NCI-H146 (cell line): Measurements from ENCODE around the gene TPI1.
A peak's percentile ranks its signal among the peaks of the same experiment; 100 is the strongest.

ENCODE experiments used
- DNase-seq: peaks from one replicate; lab custom pipeline; 2025; lab: John Stamatoyannopoulos, UW

The TPI1 gene

DNA sequence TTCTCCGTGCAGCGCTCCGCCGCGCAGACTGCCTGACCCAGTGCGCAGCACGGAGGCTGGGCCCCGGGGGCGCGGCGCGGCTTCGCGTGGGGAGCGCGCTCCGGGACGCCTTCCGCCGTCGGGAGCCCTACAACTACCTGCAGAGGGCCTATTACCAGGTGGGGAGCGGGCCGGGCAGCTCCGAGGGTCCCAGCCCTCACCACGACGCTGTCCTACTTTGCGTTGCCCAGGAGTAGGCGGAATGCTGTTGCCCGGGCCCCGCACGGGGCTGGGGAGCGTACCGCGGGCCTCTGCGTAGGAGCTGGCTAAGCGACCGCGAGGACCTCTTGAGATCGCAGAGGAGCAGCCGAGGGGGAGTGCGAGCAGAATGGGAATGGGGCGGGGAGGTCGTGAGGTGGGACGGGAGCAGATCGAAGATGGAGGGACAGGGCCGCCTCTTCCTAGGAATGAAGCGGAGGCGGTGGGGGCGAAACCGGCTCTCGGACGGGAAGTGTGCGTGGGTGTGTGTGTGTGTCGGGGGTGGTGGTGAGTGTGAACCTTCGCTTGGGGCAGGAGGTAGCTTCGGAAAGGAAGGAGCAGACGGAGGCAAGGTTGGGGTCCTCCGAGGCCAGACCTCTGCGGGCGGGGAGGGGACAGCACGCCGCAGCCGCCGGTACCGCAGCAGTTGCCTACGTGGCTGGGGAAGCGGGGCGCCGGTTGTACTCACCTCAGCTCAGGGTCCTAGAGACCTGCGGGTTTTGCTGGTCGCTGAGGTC, 38.4 kb upstream of the TPI1 start:
- peak; percentile 78 for DNase-seq

DNA sequence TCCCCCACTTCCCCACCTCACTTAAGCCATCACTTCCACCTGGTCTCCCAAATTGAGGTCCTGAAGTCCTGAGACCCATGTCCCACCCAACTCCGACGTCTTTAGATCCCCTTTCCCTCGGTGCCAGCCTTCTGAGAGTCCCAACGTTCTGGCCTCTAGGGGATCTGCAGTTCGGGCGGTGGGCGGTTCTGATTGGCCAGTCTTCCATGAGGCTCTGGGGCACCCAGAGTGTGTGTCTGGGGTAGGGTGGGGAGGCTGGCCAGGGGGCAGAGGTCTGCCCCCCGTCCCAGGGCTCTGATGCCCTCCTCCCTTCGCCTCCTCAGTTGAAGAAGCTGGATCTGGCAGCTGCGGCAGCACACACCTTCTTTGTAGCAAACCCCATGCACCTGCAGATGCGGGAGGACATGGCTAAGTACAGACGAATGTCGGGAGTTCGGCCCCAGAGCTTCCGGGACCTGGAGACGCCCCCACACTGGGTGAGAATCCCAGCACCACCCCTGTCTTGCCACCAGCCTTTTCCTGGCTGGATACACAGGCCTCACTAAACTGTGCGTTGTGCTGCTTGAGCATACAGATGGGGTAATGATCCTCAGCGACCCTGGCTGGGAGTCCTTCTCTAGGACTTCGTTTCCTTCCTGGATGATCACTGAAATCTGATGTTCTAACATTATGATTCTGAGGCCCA, 37.7 kb upstream of the TPI1 start:
- no peak for DNase-seq

DNA sequence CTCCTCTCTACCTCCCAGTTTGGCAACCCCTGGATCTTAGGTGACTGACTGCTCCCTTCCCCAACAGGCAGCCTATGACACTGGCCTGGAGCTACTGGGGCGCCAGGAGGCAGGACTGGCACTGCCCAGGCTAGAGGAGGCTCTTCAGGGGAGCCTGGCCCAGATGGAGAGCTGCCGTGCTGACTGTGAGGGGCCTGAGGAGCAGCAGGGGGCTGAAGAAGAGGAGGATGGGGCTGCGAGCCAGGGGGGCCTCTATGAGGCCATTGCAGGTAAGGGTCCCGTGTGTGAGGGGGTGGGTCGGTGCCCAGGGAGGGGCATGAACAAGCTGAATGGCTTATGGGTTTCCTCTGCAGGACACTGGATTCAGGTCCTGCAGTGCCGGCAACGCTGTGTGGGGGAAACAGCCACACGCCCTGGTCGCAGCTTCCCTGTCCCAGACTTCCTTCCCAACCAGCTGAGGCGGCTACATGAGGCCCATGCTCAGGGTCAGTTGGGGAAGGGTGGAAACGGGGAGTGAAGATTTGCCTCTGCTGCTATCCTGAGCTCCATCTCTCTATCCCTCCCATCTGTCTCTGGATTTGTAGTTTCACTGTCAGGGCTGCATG, 36.9 kb upstream of the TPI1 start:
- no peak for DNase-seq

DNA sequence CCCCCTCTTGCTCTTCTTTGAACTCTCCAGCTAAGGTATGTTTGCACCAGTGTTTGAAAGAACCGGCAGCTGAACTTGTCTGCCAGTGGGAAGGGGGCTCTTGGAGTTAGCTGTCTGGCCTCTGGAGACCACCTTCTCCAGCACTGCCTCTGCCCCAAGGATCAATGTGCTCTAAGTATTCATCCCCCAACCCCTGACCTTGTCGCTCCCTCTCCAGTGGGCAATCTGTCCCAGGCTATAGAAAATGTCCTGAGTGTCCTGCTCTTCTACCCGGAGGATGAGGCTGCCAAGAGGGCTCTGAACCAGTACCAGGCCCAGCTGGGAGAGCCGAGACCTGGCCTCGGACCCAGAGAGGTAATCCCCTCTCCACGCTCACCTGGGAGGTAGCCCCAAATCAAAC, 36.3 kb upstream of the TPI1 start:
- no peak for DNase-seq

DNA sequence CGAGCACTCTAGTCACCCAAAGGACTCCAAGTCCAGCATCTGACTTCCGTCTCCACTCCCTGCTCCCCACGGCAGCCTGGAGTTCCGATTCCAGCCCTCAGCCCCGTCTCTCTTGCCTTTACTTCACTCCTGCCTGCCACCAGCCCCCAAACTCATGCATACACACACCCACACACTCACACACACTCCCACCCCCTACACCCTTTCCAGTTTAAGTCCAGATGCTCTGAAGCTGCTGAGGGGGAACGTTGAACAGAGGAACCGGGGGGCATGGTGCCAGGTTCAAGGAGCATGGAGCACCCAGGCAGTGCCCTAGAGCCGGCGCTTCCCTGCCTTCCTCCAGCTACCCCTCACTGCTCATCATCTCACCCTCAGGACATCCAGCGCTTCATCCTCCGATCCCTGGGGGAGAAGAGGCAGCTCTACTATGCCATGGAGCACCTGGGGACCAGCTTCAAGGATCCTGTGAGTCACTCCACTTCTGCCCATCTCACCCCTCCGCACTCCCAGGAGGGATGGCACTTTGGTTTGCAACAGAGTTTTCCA, 35.8 kb upstream of the TPI1 start:
- DNase-seq, result no peak

DNA sequence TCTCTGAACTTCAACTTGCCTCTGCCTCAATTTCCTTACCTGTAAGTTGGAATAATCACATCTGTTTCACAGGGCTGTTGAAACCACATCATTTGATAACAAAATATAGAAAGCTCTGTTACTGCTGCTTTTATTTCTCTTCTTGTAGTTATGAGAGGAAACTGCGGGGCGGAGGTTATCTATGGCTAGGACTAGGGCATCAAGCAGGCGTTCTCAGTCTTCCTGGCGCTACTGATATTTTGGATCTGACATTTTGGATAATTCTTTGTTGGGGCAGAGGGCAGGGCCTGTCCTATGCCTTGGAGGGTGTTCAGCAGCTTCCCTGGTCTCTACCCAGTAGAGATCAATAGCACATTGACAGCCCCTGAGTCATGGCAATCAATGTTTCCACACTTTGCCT, 35.2 kb upstream of the TPI1 start:
- DNase-seq, result no peak

DNA sequence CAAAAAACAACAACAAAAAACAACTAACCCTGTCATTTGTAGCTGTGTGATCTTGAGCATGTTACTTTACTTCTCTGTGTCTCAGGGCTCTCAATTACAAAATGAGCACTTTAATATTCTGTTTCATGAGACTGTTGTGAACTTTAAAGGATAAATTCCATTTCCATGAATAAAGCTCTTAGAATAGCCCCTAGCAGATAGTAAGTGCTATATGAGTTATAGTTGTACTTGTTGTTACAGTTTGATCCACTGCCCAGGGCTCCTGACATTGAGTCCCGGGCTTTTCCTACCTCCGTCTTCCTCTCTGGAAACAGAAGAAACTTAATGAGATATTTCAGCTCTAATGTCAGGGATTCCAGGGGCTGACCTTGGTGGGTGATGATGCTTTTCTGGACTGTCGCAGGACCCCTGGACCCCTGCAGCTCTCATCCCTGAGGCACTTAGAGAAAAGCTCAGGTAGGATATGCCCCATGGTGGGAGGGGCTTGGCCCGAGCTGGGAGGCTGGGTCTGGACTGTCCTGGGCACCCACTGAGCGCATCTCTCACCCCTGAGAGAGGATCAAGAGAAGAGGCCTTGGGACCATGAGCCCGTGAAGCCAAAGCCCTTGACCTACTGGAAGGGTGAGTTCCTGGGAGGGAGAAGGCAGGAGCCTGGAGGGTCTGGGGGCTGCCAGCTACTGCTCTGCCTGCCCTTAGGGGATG, 34.0 kb upstream of the TPI1 start:
- no peak for DNase-seq

DNA sequence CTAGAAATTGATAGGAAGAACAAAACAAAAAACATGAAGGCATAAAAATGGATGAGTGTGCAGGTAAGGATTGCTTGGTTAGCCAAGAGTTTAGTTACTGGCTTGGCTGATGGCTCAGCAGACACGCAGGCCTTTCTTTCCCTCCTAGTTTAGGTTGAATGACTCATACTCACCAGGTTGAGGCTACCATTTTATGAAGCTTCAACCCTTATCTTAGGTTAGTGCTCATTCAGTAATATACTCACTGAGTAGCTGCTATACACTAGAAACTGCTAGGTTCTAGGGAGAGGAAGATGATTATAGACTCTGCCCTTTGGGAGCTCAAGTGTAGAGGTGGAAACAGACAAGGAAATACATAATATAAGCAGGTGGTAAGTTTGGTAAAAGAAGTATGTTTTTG, 33.1 kb upstream of the TPI1 start:
- DNase-seq, result no peak

DNA sequence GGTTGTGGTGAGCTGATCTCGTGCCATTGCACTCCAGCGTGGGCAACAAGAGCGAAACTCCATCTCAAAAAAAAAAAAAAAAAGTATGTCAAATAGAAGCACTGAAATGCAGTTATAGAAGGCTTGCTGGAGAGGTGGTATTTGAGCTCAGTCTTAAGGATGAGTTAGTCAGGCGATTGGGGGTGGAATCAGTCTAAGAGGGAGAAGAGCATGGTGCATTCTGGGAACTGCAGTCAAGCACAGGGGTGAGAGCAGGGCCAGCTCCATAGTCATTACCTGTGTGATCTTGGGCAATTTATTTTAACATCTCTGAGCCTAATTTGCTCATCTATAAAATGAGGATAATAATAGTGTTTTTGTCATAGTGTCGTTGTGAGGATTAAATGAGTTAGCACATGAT, 32.5 kb upstream of the TPI1 start:
- no peak for DNase-seq

- DNase-seq, result no peak
Observed at GRCh38 chr12:6836851-6837250, 30.5 kb upstream of the TPI1 start.

- DNase-seq, result no peak
Observed at GRCh38 chr12:6837370-6838060, 29.8 kb upstream of the TPI1 start.

DNA sequence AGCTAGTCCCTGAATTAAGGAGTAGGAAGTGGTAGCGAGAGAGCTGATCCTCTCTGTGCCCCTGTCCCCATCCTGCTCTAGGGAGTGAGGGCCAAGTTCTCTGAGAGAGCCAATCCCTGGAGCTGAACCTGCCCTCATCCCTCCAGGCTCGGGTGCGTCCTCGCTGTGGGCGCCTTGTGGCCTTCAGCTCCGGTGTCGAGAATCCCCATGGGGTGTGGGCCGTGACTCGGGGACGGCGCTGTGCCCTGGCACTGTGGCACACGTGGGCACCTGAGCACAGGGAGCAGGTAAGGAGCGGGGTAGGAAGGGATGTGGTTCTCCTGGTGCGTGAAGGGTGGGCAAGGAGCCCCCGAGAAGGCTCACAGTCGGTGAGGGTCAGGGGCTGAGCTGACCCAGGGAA, 28.5 kb upstream of the TPI1 start:
- no peak for DNase-seq

GRCh38 chr12:6839482-6840201, 27.7 kb upstream of the TPI1 start:
- peak; percentile 77 for DNase-seq

- no peak for DNase-seq
Observed at GRCh38 chr12:6840330-6840729, 27.0 kb upstream of the TPI1 start.

DNA sequence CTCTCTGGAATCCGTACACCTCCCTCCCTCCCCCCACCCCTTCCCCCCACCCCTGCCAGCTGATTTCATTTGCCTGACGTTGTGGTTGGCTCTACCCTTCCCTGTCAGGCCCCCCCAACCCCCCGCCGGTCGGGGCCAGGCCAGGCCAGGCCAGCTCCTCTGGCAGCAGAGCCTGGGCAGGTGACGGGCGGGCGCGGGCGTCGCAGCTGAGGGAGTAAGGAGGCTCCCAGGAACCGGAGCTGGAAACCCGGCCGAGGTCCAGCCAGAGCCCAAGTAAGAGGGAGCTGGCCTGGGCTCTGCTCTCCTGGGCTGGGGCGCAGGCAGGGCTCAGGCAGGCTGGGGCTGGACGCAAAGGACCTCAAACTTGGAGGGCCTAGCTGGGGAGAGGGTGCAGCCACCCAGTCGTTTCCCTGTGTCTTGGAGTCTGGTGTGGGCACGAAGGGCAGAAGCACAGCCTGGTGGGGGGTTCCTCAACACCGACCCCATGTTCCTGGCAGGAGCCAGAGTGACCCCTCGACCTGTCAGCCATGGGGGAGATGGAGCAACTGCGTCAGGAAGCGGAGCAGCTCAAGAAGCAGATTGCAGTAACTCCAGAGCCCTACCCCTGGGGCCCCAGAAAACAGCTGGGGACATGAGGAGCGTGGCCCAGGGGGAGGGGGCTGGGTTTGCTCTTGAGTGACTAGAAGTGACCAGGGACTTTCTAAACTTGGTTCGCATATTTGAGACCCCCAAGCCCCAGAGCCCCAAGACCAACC, 26.4 kb upstream of the TPI1 start, which contains the start of gene GNB3:
Gene GNB3, plus strand, starts transcription at position 165 of the 755 bp plus-strand sequence. Its CDS starts 363 bp downstream, at position 528.
- DNase-seq, result no peak

DNA sequence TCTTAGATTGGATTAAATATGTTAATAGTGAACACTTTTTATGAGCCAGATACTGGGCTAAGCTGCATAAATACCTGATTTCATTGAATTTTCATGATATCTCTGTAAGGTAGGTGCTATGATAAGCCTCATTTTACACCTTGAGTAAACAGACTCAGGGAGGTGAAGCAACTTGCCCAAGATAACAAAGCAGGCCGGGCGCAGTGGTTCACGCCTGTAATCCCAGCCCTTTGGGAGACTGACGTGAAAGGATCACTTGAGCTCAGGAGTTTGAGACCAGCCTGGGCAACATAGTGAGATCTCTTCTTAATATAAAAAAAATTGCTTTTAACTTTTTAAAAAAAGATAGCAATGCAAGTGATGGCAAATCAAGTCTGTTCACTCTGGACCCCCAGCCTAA, 25.3 kb upstream of the TPI1 start:
- DNase-seq, result no peak

DNA sequence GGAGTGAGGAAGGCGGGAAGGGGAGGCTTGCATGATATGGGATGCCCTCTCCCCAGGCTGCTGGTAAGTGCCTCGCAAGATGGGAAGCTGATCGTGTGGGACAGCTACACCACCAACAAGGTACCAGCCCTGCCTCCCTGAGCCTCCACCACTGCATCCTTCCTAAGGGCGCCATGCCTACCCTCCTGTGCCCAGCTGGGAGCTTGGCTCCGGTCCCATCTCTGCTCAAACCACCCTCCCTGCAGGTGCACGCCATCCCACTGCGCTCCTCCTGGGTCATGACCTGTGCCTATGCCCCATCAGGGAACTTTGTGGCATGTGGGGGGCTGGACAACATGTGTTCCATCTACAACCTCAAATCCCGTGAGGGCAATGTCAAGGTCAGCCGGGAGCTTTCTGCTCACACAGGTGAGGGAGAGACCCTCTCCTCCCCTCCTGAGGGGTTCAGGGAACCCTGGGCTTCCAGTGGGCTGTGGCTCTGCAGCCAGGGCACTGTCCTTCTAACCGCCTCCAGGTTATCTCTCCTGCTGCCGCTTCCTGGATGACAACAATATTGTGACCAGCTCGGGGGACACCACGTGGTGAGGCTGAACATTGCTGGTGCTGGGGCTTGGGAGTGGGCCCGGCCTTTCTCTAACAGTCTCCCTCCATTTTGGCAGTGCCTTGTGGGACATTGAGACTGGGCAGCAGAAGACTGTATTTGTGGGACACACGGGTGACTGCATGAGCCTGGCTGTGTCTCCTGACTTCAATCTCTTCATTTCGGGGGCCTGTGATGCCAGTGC, 24.0 kb upstream of the TPI1 start:
- DNase-seq, result no peak

GRCh38 chr12:6845395-6845794, 21.9 kb upstream of the TPI1 start:
- DNase-seq, result no peak

GRCh38 chr12:6846316-6846869, 20.9 kb upstream of the TPI1 start:
- DNase-seq, result no peak
